Motor neuron (in vitro differentiated cells): ENCODE data around the gene MED13L. TPM values are rescaled to one million over a fixed set of nuclear protein-coding genes. Genes with fewer than 3 reads are reported as not detected.
"Not testable (repeated sequence)": the region's sequence is repeated elsewhere in the genome, so short reads cannot be mapped to it uniquely, and the experiment has no call there.

Experiments
- ATAC-seq, 8 experiments: fragments of 200-7000 bp; cut with Tn5 transposase; replicated peaks in 6 of 8; 2 replicates each; pipeline ENCODE4 v1.8.0; 2021; ENCODE audit warnings: mild to moderate bottlenecking in 8 of 8, moderate library complexity in 8 of 8
- H3K27ac ChIP-seq, 2 donors: fragments of 250-450 bp; sonication (Bioruptor Pico); 2 replicates each; pipeline ENCODE4 v1.9.0; 2021; ENCODE audit warnings: antibody characterized with exemption in 2 of 2, mild to moderate bottlenecking in 2 of 2, moderate library complexity in 1 of 2
- H3K4me1 ChIP-seq, 2 donors: fragments of 250-450 bp; sonication (Bioruptor Pico); replicated peaks in 1 of 2; 2 replicates each; pipeline ENCODE4 v1.6.1; 2021; ENCODE audit warnings: antibody characterized with exemption in 2 of 2, mild to moderate bottlenecking in 2 of 2, moderate library complexity in 1 of 2
- H3K4me3 ChIP-seq, 5 donors: fragments of 250-450 bp; sonication (Bioruptor Pico); 2 replicates each; pipeline ENCODE4 v1.9.0; 2021; ENCODE audit warnings: antibody characterized with exemption in 5 of 5, mild to moderate bottlenecking in 5 of 5, moderate library complexity in 4 of 5
- WGBS, 10 experiments: fragments of 450-650 bp; shearing (Covaris generic); methylation state at CpG; one replicate each; pipeline ENCODE4 v1.0.0; 2022; 5-methylcytosine and 5-hydroxymethylcytosine counted together
- in situ Hi-C, 9 experiments: fragments of 400-800 bp; cut with MboI; loops; one replicate each; pipeline ENCODE4 v1.15.0; 2021; ENCODE audit warnings: low sequenced_read_pairs in 9 of 9, low pct_unique_long_range_greater_than_20kb in 2 of 9; ENCODE audit not compliant: unreplicated experiment in 9 of 9
- total RNA-seq, 8 experiments: library from RNA; unstranded; fragments of 300-600 nt; gene quantifications; 2 replicates each; pipeline versions ENCODE4 v1.2.3 to v1.2.4, GENCODE V29; 2022

The MED13L gene
- total RNA-seq, 8 experiments from 2014 or later: 40.5 to 90.5 (median 66.7) TPM

- H3K27ac ChIP-seq: no peak overlapping the region
- in situ Hi-C loops: no loop called here
- H3K4me3 ChIP-seq: no peak overlapping the region
- peaks cover 23 to 31% of the 10 kb centered on the region in 2 donors for H3K4me1 ChIP-seq
- 47 to 100% (median 84%) methylated on average over 1 to 2 of the region's 2 CpGs; no CpG with 5 or more reads in 2 of the 10 experiments for WGBS, 10 experiments
- no peak for ATAC-seq
These were observed 237.1 kb downstream of the MED13L start for GRCh38 chr12:116040402-116040801.

- ATAC-seq: no peak
- in situ Hi-C loops: no loop called here
- Histone ChIP-seq H3K4me3 (no peak overlapping the region), H3K27ac (no peak overlapping the region), H3K4me1 (peaks cover 12 to 18% of the 10 kb centered on the region in 2 donors)
- 86 to 100% (median 100%) methylated on average over 1 to 2 of the region's 2 CpGs; no CpG with 5 or more reads in 1 of the 10 experiments for WGBS, 10 experiments
These were observed 238.4 kb downstream of the MED13L start for GRCh38 chr12:116039081-116039480.

- no peak overlapping the region for H3K4me3 ChIP-seq
- WGBS, 10 experiments: 75 to 97% (median 94%) methylated on average over 2 to 6 of the region's 6 CpGs
- in situ Hi-C loops: no loop called here
- no peak for ATAC-seq
- no peak overlapping the region for H3K27ac ChIP-seq
- peaks cover 4 to 9% of the 10 kb centered on the region in 2 donors for H3K4me1 ChIP-seq
These were observed 239.3 kb downstream of the MED13L start for GRCh38 chr12:116037941-116038837.

- WGBS, 10 experiments: 40 to 100% (median 100%) methylated on average over 1 to 3 of the region's 3 CpGs; no CpG with 5 or more reads in 2 of the 10 experiments
- in situ Hi-C loops: no loop called here
- H3K27ac ChIP-seq: no peak overlapping the region
- H3K4me1 ChIP-seq: no peaks in the 10 kb centered on the region
- H3K4me3 ChIP-seq: no peak overlapping the region
- ATAC-seq: no peak
These were observed 243.7 kb downstream of the MED13L start for GRCh38 chr12:116033765-116034164.

- H3K4me3 ChIP-seq, in situ Hi-C loops, ATAC-seq, H3K4me1 ChIP-seq, H3K27ac ChIP-seq: not testable (repeated sequence)
- WGBS, 10 experiments: no CpG with 5 or more reads among the region's 4 CpGs
These were observed 245.9 kb downstream of the MED13L start for GRCh38 chr12:116031624-116032023.

GRCh38 chr12:116028619-116029018, 248.9 kb downstream of the MED13L start:
- ATAC-seq: no peak
- Histone ChIP-seq H3K4me1 (no peaks in the 10 kb centered on the region), H3K27ac (no peak overlapping the region), H3K4me3 (no peak overlapping the region)
- 86 to 100% (median 99%) methylated on average over 1 to 4 of the region's 4 CpGs for WGBS, 10 experiments
- in situ Hi-C loops: no loop called here

GRCh38 chr12:116027551-116027821, 250.0 kb downstream of the MED13L start:
- WGBS, 10 experiments: 80 to 100% (median 97%) methylated on average over 1 to 4 of the region's 4 CpGs; no CpG with 5 or more reads in 1 of the 10 experiments
- in situ Hi-C loops: no loop called here

GRCh38 chr12:116026768-116027550, 250.5 kb downstream of the MED13L start:
- no peaks in the 10 kb centered on the region for H3K4me1 ChIP-seq
- in situ Hi-C loops: no loop called here
- 28 to 100% (median 80%) methylated on average over 1 to 6 of the region's 7 CpGs; no CpG with 5 or more reads in 1 of the 10 experiments for WGBS, 10 experiments
- peak in 3 of 8 experiments; percentile 18 to 47 (median 23) for ATAC-seq
- H3K27ac ChIP-seq: no peak overlapping the region
- H3K4me3 ChIP-seq: no peak overlapping the region

More at GRCh38 chr12:116027551-116027821, 250.0 kb downstream of the MED13L start:
- Histone ChIP-seq H3K4me3 (no peak overlapping the region), H3K4me1 (no peaks in the 10 kb centered on the region), H3K27ac (no peak overlapping the region)
- no peak for ATAC-seq

GRCh38 chr12:116026346-116026745, 251.1 kb downstream of the MED13L start:
- ATAC-seq: peak in 3 of 8 experiments; percentile 53 to 90 (median 86)
- Histone ChIP-seq H3K4me3 (no peak overlapping the region), H3K4me1 (no peaks in the 10 kb centered on the region), H3K27ac (no peak overlapping the region)
- in situ Hi-C loops: no loop called here

GRCh38 chr12:116024769-116025168, 252.7 kb downstream of the MED13L start:
- no peak overlapping the region for H3K27ac ChIP-seq
- H3K4me1 ChIP-seq: no peaks in the 10 kb centered on the region
- ATAC-seq: no peak
- no peak overlapping the region for H3K4me3 ChIP-seq
- in situ Hi-C loops: loop anchor here in 3 of 9 experiments (25.0 kb wide), 1 partner anchor 213 kb away; no protein-coding TSS in a partner anchor
- 67 to 100% (median 97%) methylated on average over 1 to 2 of the region's 2 CpGs; no CpG with 5 or more reads in 4 of the 10 experiments for WGBS, 10 experiments

- H3K4me3 ChIP-seq: no peak overlapping the region
- no peak overlapping the region for H3K27ac ChIP-seq
- no peaks in the 10 kb centered on the region for H3K4me1 ChIP-seq
- ATAC-seq: no peak
- in situ Hi-C loops: loop anchor here in 3 of 9 experiments (25.0 kb wide), 1 partner anchor 218 kb away; no protein-coding TSS in a partner anchor
These were observed 258.1 kb downstream of the MED13L start for GRCh38 chr12:116019415-116019814.

- ATAC-seq: no peak
- 41 to 100% (median 90%) methylated on average over 1 to 2 of the region's 2 CpGs; no CpG with 5 or more reads in 2 of the 10 experiments for WGBS, 10 experiments
These were observed 259.2 kb downstream of the MED13L start for GRCh38 chr12:116018282-116018681.

GRCh38 chr12:116015525-116015924, 262.0 kb downstream of the MED13L start:
- in situ Hi-C loops: loop anchor here in 3 of 9 experiments (25.0 kb wide), 1 partner anchor 222 kb away; no protein-coding TSS in a partner anchor
- Histone ChIP-seq H3K27ac (no peak overlapping the region), H3K4me1 (no peaks in the 10 kb centered on the region), H3K4me3 (no peak overlapping the region)
- ATAC-seq: peak in 6 of 8 experiments; percentile 33 to 89 (median 77)
- 0 to 89% (median 40%) methylated on average over 1 of the region's 1 CpG; no CpG with 5 or more reads in 2 of the 10 experiments for WGBS, 10 experiments

More at GRCh38 chr12:116018282-116018681, 259.2 kb downstream of the MED13L start:
- H3K4me1 ChIP-seq: no peaks in the 10 kb centered on the region
- in situ Hi-C loops: loop anchor here in 3 of 9 experiments (25.0 kb wide), 1 partner anchor 219 kb away; no protein-coding TSS in a partner anchor
- H3K4me3 ChIP-seq: no peak overlapping the region
- H3K27ac ChIP-seq: no peak overlapping the region
